Caco-2 (cell line): ENCODE data around the gene SCAF4. TPM values are rescaled to one million over a fixed set of nuclear protein-coding genes. Genes with fewer than 3 reads are reported as not detected.

ENCODE experiments used
- BruUV-seq: library from RNA; stranded (reverse); fragments of 400-500 nt; replicated peaks from 2 replicates; lab custom pipeline; 2021; lab: Mats Ljungman, UMichigan
- CTCF ChIA-PET: fragments of 300-600 bp; sonication (Branson Sonifier 250); formaldehyde crosslinking; loops from one replicate; lab custom pipeline; 2022; ENCODE audit warnings: antibody characterized with exemption; lab: Charles Lee
- POLR2A ChIA-PET: fragments of 300-600 bp; sonication (Branson Sonifier 250); formaldehyde crosslinking; loops from one replicate; lab custom pipeline; 2022; ENCODE audit warnings: antibody characterized with exemption; lab: Charles Lee
- DNase-seq, 2 experiments: peaks; one replicate each; pipeline versions ENCODE4 v3.0.0 to v3.0.0-alpha.2; 2020 to 2022
- H3K27me3 ChIP-seq: replicated peaks from 2 replicates; pipeline ENCODE4 v1.6.0; 2011; ENCODE audit warnings: low read length; ENCODE audit not compliant: control insufficient read depth, insufficient read depth
- H3K36me3 ChIP-seq: 2 replicates; pipeline ENCODE4 v1.5.1; 2011; ENCODE audit warnings: low read length; ENCODE audit not compliant: control insufficient read depth, insufficient read depth
- H3K4me1 ChIP-seq: fragments of 250-450 bp; sonication (Bioruptor Pico); 2 replicates; pipeline ENCODE4 v1.5.1; 2020; ENCODE audit warnings: mild to moderate bottlenecking
- H3K4me3 ChIP-seq: 2 replicates; pipeline ENCODE4 v1.5.1; 2011; ENCODE audit warnings: low read depth, mild to moderate bottlenecking, control low read depth, low read length
- H3K9me3 ChIP-seq: fragments of 250-450 bp; sonication (Bioruptor Pico); 2 replicates; pipeline ENCODE4 v1.5.1; 2020; ENCODE audit warnings: mild to moderate bottlenecking, moderate library complexity
- H3K27ac Mint-ChIP-seq: one replicate; pipeline ENCODE4 v1.8.0; 2022; ENCODE audit warnings: mixed read lengths; ENCODE audit not compliant: unreplicated experiment
- H3K27me3 Mint-ChIP-seq: one replicate; pipeline ENCODE4 v1.8.0; 2022; ENCODE audit warnings: mixed read lengths; ENCODE audit not compliant: insufficient read depth, unreplicated experiment
- H3K36me3 Mint-ChIP-seq: one replicate; pipeline ENCODE4 v1.8.0; 2022; ENCODE audit warnings: mild to moderate bottlenecking, mixed read lengths; ENCODE audit not compliant: insufficient read depth, unreplicated experiment
- H3K4me1 Mint-ChIP-seq: one replicate; pipeline ENCODE4 v1.8.0; 2022; ENCODE audit warnings: low read depth, mixed read lengths; ENCODE audit not compliant: unreplicated experiment
- H3K4me3 Mint-ChIP-seq: one replicate; pipeline ENCODE4 v1.8.0; 2022; ENCODE audit warnings: mild to moderate bottlenecking, moderate library complexity, mixed read lengths; ENCODE audit not compliant: unreplicated experiment
- H3K9me3 Mint-ChIP-seq: one replicate; pipeline ENCODE4 v1.8.0; 2022; ENCODE audit warnings: mixed read lengths; ENCODE audit not compliant: unreplicated experiment
- intact Hi-C: fragments of 100-400 bp; cut with micrococcal nuclease; formaldehyde crosslinking; loops from one replicate; pipeline ENCODE4 v1.10.0; 2022; ENCODE audit not compliant: unreplicated experiment
- total RNA-seq: library from RNA; stranded (reverse); gene quantifications from 2 replicates; pipeline ENCODE4 v1.2.3, GENCODE V29; 2022
- TF ChIP-seq, protein P1 (sequence below), 2 experiments: fragments of 200-600 bp in 1 of 2; IDR thresholded peaks; 1 replicate in 1 of 2; 2 replicates in 1 of 2; pipeline versions ENCODE4 v1.5.1 to v1.8.0; 2011 to 2022; ENCODE audit warnings: antibody characterized with exemption in 1 of 2, control low read depth in 1 of 2, inconsistent platforms in 1 of 2, low read depth in 1 of 2, low read length in 1 of 2, mild to moderate bottlenecking in 1 of 2, moderate library complexity in 1 of 2; ENCODE audit not compliant: insufficient read depth in 1 of 2, severe bottlenecking in 1 of 2, unreplicated experiment in 1 of 2

The SCAF4 gene
- total RNA-seq, 1 experiment from 2014 or later = 50.2 TPM

DNA sequence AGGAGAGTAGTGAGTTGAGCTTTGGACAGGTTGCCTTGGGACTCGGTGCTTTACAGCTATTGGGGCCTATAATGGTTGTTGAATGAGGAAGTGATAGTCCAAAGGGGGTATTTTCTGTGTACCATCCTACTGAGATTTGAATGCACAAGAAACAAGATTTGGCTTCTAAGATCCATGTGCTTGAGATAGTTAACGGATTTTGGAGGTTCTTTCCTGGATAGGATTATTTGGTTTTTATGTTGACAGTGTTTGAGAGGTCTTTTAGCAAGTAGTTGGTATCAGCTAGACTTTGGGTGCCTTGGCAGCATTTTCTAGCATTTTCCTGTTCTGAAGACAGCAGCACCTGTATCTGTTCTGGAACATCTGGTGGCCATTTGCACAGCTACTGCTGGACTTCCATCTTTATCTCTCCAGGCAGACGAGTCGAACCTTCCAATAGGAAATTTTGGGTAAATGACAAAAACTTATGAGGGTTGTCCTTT is 3.6 kb upstream of the SCAF4 start:
- Mint-ChIP-seq H3K4me1 (no peaks in the 10 kb centered on the region), H3K36me3 (peaks cover 9% of the 10 kb centered on the region), H3K9me3 (no peaks in the 10 kb centered on the region), H3K4me3 (no peak overlapping the region), H3K27me3 (no peaks in the 10 kb centered on the region), H3K27ac (no peak overlapping the region)
- Histone ChIP-seq H3K9me3 (no peaks in the 10 kb centered on the region), H3K4me1 (no peaks in the 10 kb centered on the region), H3K27me3 (no peaks in the 10 kb centered on the region), H3K36me3 (no peaks in the 10 kb centered on the region), H3K4me3 (no peak overlapping the region)
- ChIA-PET POLR2A (no interaction called here), CTCF (no interaction called here)
- TF ChIP-seq, protein P1, sequence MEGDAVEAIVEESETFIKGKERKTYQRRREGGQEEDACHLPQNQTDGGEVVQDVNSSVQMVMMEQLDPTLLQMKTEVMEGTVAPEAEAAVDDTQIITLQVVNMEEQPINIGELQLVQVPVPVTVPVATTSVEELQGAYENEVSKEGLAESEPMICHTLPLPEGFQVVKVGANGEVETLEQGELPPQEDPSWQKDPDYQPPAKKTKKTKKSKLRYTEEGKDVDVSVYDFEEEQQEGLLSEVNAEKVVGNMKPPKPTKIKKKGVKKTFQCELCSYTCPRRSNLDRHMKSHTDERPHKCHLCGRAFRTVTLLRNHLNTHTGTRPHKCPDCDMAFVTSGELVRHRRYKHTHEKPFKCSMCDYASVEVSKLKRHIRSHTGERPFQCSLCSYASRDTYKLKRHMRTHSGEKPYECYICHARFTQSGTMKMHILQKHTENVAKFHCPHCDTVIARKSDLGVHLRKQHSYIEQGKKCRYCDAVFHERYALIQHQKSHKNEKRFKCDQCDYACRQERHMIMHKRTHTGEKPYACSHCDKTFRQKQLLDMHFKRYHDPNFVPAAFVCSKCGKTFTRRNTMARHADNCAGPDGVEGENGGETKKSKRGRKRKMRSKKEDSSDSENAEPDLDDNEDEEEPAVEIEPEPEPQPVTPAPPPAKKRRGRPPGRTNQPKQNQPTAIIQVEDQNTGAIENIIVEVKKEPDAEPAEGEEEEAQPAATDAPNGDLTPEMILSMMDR (IDR thresholded peaks at IDR 0.05; ENCODE audit: insufficient read depth in 1 of 2, low read depth in 1 of 2, low read length in 1 of 2, severe bottlenecking in 1 of 2, unreplicated experiment in 1 of 2) = no peak
- BruUV-seq = no TSS peak
- intact Hi-C loops = no loop called here
- no peak for DNase-seq

DNA sequence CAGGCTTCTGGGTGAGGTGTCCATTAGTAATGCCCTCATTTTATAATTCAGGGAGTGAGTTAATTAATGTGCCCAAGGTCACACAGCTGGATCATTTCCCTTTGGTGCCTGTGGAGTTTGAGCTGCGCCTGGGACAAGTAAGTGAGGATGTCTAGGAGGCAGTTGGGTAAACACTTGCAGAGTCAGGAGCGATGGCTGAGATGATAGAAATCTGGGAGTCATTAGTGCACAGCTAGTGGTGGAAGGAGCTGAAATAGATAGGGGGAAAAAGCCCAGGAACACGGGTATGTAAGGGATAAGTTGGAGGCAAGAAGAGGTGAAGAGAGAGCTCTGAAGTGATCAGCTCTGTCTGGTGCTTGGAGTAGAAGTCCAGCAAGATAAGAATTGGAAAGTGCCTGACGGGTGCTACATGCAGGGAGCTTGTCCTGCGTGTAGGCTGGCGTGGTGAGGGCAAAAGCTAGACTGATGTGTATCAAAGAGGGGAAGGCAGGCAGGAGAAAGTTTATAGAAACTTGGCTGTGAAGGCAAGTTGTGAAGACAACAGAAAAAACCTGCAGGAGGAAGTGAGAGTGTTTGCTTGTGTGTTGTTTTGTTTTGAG is 1.7 kb upstream of the SCAF4 start:
- ChIA-PET POLR2A (no interaction called here), CTCF (no interaction called here)
- Histone ChIP-seq H3K4me1 (peaks cover 10% of the 10 kb centered on the region; the same call in 1 of the 2 replicates), H3K9me3 (no peaks in the 10 kb centered on the region), H3K4me3 (no peak overlapping the region), H3K27me3 (no peaks in the 10 kb centered on the region), H3K36me3 (no peaks in the 10 kb centered on the region)
- BruUV-seq = no TSS peak
- Mint-ChIP-seq H3K4me3 (no peak overlapping the region), H3K27me3 (no peaks in the 10 kb centered on the region), H3K27ac (no peak overlapping the region), H3K9me3 (no peaks in the 10 kb centered on the region), H3K36me3 (peaks cover 9% of the 10 kb centered on the region), H3K4me1 (no peaks in the 10 kb centered on the region)
- TF ChIP-seq, protein P1 (IDR thresholded peaks at IDR 0.05; ENCODE audit: insufficient read depth in 1 of 2, low read depth in 1 of 2, low read length in 1 of 2, severe bottlenecking in 1 of 2, unreplicated experiment in 1 of 2) = no peak
- intact Hi-C loops = no loop called here
- DNase-seq = no peak

DNA sequence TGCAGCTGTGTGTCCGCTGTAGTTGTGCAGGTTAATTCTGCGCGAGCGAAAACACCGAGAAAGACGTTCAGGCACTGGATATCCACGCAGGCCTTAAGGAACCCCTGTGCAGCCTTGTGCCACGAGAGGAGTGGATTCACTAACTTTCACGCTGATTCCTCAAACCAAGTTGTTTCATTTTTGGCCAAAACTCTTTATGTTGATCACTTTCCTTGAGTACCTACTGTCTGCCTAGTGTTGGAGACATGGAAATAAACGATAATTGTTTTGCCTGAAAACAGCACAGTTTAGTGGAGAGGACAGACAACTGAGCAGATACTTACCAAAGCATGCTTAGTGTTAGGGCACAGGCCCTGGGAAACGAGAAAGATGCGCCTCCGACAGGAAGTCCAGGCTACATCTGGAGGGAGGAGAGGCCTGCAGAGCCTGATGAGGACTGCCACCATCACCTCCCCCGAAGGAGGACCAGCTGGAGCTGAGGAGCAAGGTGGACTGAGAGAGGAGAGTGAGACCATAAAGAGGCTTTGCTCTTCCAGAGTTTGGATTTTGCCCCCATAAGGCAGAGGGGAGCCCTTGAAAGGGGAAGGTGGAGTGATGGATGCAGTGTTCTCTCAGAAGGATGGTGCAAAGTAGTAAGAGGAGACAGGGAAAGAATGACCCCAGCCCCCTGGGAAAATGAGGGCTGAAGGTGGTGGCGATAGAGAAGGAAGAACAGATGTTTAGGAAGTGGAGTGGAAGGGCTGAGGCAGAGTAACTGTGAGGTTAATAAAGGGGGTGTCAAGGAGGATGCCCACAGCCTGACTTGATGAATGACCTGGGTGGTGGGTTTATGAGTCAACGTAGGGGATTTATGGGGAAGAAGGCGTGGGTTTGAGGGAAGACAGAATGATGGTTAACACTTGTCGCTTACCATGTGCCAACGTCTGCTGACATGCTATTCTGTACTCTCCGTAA is 956 bp upstream of the SCAF4 start:
- Mint-ChIP-seq H3K27me3 (no peaks in the 10 kb centered on the region), H3K4me1 (no peaks in the 10 kb centered on the region), H3K36me3 (peaks cover 9% of the 10 kb centered on the region), H3K9me3 (no peaks in the 10 kb centered on the region), H3K27ac (no peak overlapping the region), H3K4me3 (no peak overlapping the region)
- TSS peak; percentile 83 for BruUV-seq
- Histone ChIP-seq H3K9me3 (no peaks in the 10 kb centered on the region), H3K27me3 (no peaks in the 10 kb centered on the region), H3K36me3 (no peaks in the 10 kb centered on the region), H3K4me1 (peaks cover 12% of the 10 kb centered on the region; the same call in 1 of the 2 replicates), H3K4me3 (peak overlapping the region; percentile 61)
- ChIA-PET CTCF (no interaction called here), POLR2A (interaction anchor here (0.5 to 0.6 kb wide), 2 partner anchors 531 to 1003 kb away, joined by 3 to 5 read pairs; no protein-coding TSS in a partner anchor)
- DNase-seq = peak in 1 of 2 experiments; percentile 23
- intact Hi-C loops = no loop called here
- TF ChIP-seq, protein P1 (IDR thresholded peaks at IDR 0.05; ENCODE audit: insufficient read depth in 1 of 2, low read depth in 1 of 2, low read length in 1 of 2, severe bottlenecking in 1 of 2, unreplicated experiment in 1 of 2) = no peak
